SW480 (cell line): ENCODE measurements around the gene RIIAD1.
"Not testable (repeated sequence)": the region's sequence is repeated elsewhere in the genome, so short reads cannot be mapped to it uniquely, and the experiment has no call there.

Experiments used
- DNase-seq: peaks from one replicate; pipeline ENCODE4 v3.0.0-alpha.2; 2016; ENCODE audit warnings: low spot score

The RIIAD1 gene

DNA sequence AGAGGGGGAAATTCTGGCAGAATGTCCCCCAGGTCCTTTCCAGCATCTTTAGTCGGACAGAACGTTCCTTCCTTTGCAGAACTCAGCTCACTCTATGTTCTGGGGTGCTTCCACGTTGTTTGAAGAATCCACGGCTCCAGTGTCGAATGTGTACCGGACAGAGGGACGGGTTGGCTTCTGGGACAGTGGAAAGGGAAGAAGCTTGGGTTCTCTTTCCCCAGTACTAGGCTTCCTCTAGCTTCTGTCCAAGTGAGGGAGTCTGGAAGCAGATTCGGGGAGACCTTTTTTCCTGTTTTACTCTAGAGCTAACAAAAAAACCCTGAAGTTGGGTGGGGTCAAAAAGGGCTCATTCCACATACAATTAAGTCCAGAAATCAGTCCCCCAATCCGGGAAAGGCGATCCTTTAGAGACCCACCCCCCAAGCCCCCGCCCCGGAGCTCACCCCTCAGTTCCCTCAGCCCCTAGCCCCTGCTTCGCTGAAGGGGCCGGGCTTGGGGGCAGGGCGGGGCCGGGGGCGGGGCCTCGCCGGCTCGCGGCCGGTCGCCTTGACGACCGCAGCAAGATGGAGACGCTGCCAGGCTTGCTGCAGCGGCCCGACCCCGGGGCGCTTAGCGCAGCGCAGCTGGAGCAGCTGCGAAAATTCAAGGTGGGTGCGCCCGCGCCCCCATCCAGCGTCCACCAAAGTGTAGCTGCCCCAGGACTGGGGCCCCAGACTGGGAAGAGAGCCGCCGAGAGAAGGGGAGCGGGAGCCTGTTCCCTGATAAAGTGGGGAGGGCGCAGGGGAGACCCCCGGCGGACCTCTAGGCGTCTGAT is at the start of gene RIIAD1:
TSS of gene RIIAD1 (plus strand) at position 549 of the 814 bp plus-strand sequence. CDS start at position 564, 15 bp downstream.
- no peak for DNase-seq

DNA sequence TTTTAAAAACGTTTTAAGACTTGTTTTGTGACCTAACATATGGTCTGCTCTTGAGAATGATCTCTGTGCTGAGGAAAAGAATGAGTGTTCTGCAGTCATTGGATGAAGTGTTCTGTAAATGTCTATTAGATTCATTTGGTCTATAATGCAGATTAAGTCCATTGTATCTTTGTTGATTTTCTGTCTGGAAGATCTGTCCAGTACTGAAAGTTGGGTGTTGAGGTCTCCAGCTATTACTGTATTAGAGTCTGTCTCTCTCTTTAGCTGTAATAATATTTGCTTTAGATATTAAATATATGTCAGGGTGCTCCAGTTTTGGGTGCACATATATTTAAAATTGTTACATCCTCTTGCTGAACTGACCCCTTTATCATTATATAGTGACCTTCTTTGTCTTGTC is 47.9 kb upstream of the RIIAD1 start:
- DNase-seq: no peak

DNA sequence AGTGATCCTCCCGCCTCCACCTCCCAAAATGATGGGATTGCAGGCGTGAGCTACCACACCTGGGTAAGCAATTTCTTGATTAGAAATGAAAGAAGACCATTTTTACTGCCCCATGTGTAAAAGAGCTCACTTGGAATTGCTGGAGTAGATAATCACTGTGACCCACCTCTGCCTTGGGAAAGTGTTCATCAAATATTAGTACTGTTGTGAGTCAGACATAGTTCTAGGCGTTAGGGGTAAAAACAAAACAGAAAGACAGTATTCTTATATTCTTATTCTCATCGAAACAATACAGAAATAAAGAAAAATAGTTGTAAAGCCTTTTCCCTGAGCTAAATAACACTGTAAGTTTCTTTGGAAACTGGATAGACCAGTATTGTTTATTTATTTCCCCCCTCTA is 40.9 kb upstream of the RIIAD1 start:
- no peak for DNase-seq

GRCh38 chr1:151680826-151681225 is 40.5 kb upstream of the RIIAD1 start:
- DNase-seq: peak; percentile 53

DNA sequence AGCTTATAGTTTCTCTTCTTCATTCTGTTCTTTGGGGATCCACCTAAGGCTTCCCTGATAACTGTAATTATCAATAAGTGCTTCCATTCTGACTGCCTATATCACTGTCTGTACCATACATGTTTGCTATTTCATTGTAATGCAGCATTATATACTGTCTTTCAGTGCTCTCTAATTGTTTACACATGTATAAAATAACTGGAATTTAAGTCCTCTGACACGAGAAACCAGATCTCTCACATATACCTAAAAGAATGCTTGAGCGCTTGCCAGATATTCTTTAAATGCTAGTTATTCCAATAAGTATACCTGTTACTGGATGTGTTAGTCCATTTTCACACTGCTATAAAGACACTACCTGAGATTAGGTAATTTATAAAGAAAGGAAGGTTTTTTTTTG is 39.4 kb upstream of the RIIAD1 start:
- DNase-seq: no peak

GRCh38 chr1:151682901-151683300 is 38.4 kb upstream of the RIIAD1 start:
- not testable (repeated sequence) for DNase-seq

- DNase-seq: no peak
Observed at GRCh38 chr1:151684128-151684527, 37.2 kb upstream of the RIIAD1 start.

GRCh38 chr1:151686561-151686960 is 34.8 kb upstream of the RIIAD1 start:
- DNase-seq: no peak

GRCh38 chr1:151689494-151689893 is 31.8 kb upstream of the RIIAD1 start:
- DNase-seq: no peak

GRCh38 chr1:151692226-151692625 is 29.1 kb upstream of the RIIAD1 start:
- no peak for DNase-seq

DNA sequence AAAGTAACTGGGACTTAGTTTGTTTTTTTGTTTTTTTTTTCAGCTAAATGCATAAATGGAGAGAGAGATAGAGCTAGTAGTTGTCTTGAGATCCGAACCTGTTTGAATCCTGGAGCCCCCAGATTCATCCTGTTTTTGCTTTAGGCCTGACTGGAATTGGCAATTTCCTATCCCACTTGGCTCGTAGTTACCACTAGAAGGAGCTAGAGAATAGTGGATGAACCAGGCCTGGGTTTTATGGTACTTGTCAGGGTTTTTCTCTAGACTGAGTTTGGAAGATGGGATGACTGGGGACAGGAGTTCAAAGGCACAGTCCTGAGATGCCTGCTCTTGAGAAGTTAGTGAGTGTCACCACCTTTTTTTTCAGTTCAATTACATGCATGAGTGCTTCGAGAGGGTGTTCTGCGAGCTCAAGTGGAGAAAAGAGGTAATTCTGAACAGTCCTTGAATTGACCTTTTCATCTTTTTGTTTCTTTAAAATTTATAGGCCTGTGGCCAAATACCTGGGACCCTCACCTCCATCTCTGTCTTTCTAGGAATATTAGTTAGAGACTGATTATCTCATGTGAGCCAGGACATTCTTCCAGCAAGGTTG is 28.2 kb upstream of the RIIAD1 start:
- DNase-seq: peak; percentile 36

DNA sequence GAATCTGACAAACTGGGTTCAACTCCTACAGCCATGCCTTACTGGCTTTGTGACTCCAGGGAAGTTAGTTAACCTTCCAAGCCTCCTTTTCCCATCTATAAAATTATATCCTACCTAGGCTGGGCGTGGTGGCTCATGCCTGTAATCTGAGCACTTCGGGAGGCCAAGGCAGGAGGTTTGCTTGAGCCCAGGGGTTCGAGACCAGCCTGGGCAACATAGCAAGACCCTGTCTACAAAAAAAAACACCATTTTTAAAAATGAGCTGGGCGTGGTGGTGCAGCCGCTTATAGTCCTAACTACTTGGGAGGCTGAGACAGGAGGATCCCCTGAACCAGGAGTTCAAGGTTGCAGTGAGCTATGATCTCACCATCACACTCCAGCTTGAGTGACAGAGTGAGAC is 19.8 kb upstream of the RIIAD1 start:
- no peak for DNase-seq

- DNase-seq: no peak
Observed at GRCh38 chr1:151702936-151703335, 18.4 kb upstream of the RIIAD1 start.

GRCh38 chr1:151703813-151704212 is 17.5 kb upstream of the RIIAD1 start:
- no peak for DNase-seq

DNA sequence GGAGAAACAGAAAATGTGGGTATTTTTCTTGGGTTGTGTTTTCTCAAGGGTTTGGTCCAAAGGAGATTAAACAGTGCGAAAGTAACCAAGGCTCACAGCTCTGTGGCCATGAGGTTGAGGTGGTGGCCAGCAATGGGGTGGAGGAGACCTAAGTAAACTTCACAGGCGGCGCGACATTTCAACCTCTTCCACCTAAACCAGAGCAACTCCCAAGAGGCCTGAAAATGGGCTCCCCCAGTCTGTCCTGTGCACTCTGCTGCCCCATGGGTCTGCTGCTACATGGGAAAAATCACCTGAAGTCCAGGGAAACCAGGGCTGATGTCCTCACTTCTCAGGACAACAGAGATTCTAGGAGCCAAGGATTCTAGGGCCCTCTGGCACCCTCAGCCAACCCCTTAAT is 17.1 kb upstream of the RIIAD1 start:
- DNase-seq: no peak

DNA sequence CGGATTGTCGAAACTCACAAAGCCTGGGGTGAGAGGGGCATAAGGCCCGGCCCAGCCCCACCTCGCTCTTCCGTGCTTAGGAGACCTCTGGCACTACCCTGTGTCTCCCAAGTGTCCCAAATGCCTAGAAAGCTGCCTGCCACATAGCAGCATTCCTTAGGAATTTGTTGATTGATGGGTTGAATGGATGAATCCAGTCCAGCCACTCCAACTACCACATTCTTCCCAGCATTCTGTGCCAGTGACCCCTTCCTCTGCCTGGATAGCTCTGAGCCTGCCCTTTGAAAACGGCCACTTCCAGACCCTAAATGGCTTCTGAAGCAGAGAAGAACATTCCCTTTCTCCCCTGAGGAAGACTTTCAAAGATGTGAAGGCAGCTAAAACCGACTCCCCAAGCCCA is 16.2 kb upstream of the RIIAD1 start:
- DNase-seq: no peak

- peak; percentile 13 for DNase-seq
Observed at GRCh38 chr1:151705753-151706463, 15.4 kb upstream of the RIIAD1 start.

DNA sequence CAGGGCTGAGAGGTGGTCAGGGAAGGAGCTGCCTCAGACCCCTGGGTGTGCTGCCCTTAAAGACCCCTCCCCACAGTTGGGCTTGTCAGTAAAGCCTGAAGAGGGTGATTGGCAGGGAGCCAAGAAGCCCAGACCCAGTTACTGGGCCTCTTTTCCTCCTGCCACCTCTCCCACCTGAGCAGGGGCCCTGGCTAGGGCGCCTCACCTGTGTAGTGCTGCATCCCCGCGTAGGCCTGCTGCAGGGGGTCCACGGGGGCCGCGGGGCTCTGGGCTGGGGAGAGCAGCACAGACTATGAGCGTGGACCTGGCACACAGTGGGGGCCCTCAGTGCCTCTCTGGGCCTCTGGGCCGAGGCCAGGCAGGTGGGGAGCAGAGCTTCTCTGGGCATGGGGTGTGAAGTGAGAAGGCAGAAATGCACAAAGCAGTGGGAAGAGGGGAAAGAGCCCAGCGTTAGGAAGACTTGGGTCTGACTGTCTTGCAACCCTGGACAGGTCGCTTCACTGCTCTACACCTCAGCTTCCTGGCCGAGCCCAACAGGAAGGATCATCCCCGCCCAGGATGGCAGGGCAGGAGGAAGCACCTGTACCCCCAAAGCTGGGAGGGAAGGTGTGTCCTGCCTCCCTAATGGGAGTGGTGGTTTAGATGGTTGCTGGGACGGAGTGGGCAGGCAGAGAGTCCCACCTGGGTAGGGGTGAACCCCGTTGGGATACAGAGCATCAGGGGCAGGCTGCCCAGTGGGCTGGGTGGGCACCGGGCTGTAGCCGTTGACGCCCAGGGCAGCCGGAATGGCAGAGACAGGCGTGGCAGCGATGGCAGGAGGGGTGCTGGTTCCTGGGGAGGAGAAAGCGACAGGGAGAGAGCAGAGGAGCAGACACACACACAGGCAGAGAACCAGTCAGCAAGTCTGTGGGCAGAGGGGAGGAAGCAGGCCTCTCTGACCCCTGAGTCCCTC is 14.6 kb upstream of the RIIAD1 start:
- no peak for DNase-seq

GRCh38 chr1:151707541-151708065 is 13.7 kb upstream of the RIIAD1 start:
- DNase-seq: no peak

DNA sequence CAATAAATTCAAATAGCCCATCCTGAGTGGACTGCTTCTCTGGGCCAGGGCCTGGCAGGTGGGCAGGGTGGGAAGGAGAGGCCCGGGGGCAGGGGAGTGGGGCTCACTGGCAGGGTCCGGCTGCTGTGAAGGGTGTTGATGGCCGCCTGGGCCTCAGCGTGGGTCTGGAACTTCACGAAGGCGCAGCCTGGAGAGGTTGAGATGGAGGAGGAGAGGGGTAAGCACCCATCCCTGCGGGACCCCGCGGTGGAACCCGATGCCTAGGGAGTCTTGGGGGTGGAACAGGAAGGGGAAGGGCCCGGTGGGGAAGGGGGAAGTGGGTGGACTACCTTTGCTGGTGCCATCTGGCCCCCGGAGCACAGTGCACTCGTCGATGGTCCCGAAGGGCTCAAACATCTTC is 12.4 kb upstream of the RIIAD1 start:
- no peak for DNase-seq

- no peak for DNase-seq
Observed at GRCh38 chr1:151710187-151710840, 11.0 kb upstream of the RIIAD1 start.
